ENCODE data around the gene KCTD4.

Gene KCTD4

DNA sequence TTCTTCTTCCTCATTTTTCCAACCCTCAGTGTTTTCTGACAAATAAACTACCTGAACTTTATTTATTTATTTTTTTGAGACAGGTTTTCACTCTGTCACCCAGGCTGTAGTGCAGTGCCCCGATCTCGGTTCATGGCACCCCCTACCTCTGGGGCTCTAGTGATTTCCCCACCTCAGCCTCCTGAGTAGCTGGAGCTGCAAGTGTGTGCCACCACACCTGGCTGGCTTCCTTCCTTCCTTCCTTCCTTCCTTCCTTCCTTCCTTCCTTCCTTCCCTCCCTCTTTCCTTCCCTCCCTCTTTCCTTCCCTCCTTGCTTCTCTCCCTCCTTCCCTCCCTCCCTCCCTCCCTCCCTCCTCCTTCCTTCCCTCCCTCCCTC lies 32.3 kb downstream of the KCTD4 start:
- DNase-seq = no peak

DNA sequence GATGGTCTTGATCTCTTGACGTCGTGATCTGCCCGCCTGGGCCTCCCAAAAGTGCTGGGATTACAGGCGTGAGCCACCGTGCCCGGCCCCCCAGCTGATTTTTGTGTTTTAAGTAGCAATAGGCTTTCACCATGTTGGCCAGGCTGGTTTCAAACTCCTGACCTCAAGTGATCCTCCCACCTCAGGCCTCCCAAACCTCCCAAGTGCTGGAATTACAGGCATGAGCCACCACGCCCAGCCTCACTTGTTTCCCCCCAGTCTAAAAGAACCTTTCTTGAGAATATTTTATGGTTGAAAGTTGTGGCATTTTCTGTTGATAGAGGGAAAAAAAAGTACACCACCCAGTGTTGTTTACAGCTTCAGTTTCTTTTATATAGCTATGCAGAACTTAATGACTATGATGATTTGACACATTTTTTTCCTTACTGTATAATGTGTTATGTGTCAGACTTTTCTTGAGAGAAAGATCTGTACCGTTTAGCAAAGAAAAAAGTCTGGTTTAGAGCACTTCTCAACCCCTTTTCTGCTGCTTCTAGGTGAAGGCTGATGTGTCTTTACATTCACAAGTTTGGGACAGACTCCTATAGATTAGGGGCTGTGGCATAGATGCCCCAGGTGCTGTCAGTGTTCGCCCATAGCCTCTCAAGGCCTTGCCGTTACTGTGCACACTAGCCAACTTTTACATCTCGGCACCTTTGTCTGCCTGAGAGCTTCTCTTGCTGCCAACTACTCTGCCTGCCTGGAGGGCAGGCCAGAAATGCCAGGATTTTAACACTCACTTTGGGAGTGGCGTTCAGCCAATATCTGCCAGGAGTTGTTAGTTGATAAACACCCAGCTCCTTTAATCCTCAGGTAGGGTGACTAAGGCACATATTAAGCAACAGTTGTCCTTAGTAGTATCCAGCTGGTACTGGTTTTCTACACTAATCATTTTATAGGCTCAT lies 33.0 kb downstream of the KCTD4 start:
- no peak for DNase-seq

DNA sequence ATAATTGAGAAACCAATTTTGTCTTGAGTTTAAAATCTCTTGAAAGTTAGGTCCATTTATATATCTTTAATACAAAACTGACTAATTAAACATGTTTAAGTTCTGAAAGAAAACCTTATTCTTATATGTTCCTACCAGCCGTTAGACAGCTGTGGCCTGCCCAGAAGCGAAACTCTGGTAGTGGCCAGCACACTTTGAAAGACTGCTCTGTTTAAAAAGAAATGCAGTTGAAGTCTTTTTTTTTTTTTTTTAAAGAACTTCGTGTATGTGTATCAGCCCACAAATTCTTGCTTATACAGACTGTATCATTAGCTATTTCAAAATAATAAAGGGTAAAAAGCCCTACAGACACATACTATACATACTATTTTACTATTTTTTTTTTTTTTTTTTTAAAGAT lies 34.0 kb downstream of the KCTD4 start:
- no peak for DNase-seq

DNA sequence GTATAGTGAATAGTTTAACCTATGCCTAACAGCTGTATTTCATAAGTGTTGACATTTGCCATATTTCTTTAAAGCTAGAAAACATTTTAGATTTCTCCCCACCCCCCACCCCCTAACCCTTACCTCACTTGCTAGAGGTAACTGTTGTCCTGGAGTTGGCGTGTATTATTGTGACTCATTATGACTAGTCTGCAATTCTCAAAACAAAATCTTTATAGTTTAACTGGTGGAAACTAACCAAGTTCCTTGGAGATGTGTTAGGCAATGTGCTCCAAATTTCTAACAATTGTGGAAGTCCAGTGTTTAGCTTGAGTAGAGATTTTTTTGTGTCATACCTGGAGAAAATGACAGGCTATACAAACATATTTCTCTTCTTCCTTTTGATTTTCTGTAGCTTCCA lies 38.0 kb downstream of the KCTD4 start:
- peak; percentile 4 for DNase-seq

DNA sequence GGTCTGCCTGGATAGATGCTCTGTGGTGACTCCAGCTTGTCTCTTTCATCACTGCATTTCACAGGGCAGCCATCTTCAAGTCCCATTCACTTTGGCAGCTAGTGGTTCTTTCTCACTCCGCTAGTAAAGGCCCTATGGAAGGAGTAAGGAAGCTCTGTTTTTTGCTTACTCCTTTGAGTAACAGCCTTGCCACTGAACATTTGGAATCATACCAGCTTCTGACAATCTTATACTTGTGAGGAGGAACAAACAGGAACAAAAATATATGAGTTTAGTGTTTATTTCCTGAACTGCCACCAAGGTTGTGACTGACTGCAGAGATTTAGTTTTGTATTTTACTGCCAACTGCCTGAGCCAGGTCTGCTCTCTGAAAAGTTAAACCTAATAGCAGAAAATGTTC lies 38.7 kb downstream of the KCTD4 start:
- no peak for DNase-seq

DNA sequence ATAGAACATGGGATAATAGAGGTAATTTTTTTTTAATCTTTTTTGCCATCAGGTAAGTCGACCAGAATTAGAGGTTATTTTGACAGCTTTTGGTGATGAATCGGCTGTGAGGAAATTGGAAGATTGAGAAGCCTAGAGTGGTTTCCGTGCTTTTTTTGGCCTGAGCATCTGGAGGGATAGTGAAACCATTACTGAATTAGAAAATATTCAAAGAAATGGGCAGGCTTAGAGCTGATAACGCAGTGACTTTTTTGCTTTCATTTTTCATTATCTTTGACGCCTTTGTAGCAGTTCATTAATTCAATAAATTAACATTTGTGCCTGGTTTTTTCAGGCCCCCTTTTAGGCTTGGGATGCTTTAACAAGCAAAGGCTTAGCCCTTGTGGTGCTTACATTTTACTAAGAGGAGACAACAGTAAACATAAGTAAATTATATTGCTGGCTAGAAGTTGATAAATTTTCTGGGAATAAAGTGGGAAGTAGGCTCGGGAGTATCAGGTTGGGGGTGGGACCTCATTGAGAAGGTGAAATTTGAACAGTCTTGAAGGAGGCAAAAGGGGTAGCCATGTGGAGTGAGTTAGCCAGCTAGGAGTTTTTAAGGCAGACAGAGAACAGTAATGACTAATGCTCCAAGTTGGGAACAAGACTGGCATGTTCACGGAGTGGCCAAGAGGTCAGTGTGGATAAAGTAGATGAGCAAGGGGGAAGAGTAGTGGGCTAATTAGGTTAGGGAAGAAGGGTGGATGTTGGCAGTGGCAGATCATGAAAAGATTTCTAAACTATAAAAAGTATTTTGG lies 44.1 kb downstream of the KCTD4 start:
- DNase-seq = no peak

DNA sequence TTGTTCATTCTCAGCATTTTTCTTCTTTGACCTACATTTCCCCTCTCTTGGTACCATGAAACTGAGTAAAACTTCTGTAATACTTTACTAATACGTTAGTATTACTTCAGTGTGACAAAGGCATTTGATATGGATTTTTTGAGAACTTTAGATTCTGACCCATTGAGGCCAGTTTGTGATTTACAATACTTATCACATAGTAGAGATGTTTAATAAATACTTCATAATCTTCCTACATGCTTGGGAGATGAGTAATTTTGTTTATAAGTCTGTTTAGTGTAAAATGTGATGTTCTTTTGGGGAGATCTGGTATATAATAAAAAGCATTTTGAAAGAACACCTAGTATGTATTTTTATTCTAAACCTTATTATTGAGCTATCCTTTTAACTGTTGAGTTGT lies 50.9 kb downstream of the KCTD4 start:
- DNase-seq = no peak

DNA sequence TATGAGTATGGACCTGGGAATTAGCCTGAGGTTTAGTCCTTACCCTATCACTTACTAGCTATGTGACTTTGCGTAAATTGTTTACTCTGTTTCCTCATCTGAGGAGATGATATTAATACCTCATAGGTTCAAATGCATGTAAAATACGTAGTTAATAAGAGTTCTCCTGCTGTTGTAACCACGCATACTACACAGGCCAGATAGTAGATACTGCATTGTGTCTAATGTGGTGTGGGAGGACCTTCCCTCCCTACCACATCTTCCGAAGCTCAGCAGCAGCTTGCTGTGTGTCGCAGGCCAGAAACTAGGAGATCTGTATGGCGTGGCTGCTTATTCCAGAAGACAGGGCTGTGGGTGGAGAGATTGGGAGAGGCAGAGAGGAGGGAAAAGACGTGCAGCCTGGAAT lies 57.5 kb downstream of the KCTD4 start:
- no peak for DNase-seq
